ENCODE data around the gene SAMD8.
A peak's percentile ranks its signal among the peaks of the same experiment; 100 is the strongest.
"Not testable (repeated sequence)": the region's sequence is repeated elsewhere in the genome, so short reads cannot be mapped to it uniquely, and the experiment has no call there.

Gene SAMD8

GRCh38 chr10:75197906-75198305, 86.5 kb downstream of the SAMD8 start:
- H3K4me1 ChIP-seq (ENCODE audit: control insufficient read depth, insufficient read depth, low read length), result peaks cover 10% of the 10 kb centered on the region
- no peaks in the 10 kb centered on the region for H3K36me3 ChIP-seq (ENCODE audit: control insufficient read depth in 2 of 2, insufficient read depth in 2 of 2, low read length in 2 of 2)
- no peak overlapping the region for H3K27ac ChIP-seq (ENCODE audit: low read length)
- H3K27me3 ChIP-seq (ENCODE audit: control insufficient read depth in 1 of 2, insufficient read depth in 2 of 2, low read length in 2 of 2), result no peaks in the 10 kb centered on the region
- H3K9ac ChIP-seq (ENCODE audit: low read length in 2 of 2), result no peak overlapping the region
- H3K4me3 ChIP-seq (ENCODE audit: low read length in 2 of 2), result no peak overlapping the region
- no peaks in the 10 kb centered on the region for H3K9me3 ChIP-seq (ENCODE audit: control insufficient read depth in 2 of 2, low read length in 2 of 2)

DNA sequence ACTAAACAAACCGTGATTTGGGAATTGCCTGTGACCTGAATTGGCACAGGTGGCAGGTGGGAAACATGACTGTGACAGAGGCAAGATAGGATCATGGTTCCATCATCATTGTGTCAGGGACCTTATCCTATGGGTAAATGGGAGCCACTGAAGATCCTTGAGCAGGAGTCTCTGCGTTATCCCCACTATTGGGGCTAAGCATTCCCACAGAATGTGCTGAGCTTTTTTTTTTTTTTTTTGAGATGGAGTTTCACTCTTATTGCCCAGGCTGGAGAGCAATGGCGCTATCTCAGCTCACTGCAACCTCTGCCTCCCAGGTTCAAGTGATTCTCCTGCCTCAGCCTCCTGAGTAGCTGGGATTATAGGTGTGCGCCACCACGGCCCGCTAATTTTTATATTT, 88.5 kb downstream of the SAMD8 start:
- H3K4me3 ChIP-seq (ENCODE audit: low read length in 2 of 2); H3K9ac ChIP-seq (ENCODE audit: low read length in 2 of 2); H3K27ac ChIP-seq (ENCODE audit: low read length); H3K27me3 ChIP-seq (ENCODE audit: control insufficient read depth in 1 of 2, insufficient read depth in 2 of 2, low read length in 2 of 2); H3K9me3 ChIP-seq (ENCODE audit: control insufficient read depth in 2 of 2, low read length in 2 of 2); H3K36me3 ChIP-seq (ENCODE audit: control insufficient read depth in 2 of 2, insufficient read depth in 2 of 2, low read length in 2 of 2): not testable (repeated sequence)
- peaks cover 18% of the 10 kb centered on the region for H3K4me1 ChIP-seq (ENCODE audit: control insufficient read depth, insufficient read depth, low read length)

- Histone ChIP-seq H3K36me3 (ENCODE audit: control insufficient read depth in 2 of 2, insufficient read depth in 2 of 2, low read length in 2 of 2) (no peaks in the 10 kb centered on the region), H3K9me3 (ENCODE audit: control insufficient read depth in 2 of 2, low read length in 2 of 2) (no peaks in the 10 kb centered on the region), H3K9ac (ENCODE audit: low read length in 2 of 2) (no peak overlapping the region), H3K27ac (ENCODE audit: low read length) (peak overlapping the region; percentile 86), H3K4me3 (ENCODE audit: low read length in 2 of 2) (no peak overlapping the region), H3K27me3 (ENCODE audit: control insufficient read depth in 1 of 2, insufficient read depth in 2 of 2, low read length in 2 of 2) (no peaks in the 10 kb centered on the region), H3K4me1 (ENCODE audit: control insufficient read depth, insufficient read depth, low read length) (peaks cover 18% of the 10 kb centered on the region)
These were observed 90.4 kb downstream of the SAMD8 start for GRCh38 chr10:75201793-75202307.

- H3K4me1 ChIP-seq (ENCODE audit: control insufficient read depth, insufficient read depth, low read length), result peaks cover 18% of the 10 kb centered on the region
- peak overlapping the region; percentile 34 to 40 for H3K4me3 ChIP-seq (ENCODE audit: low read length in 2 of 2)
- no peaks in the 10 kb centered on the region for H3K27me3 ChIP-seq (ENCODE audit: control insufficient read depth in 1 of 2, insufficient read depth in 2 of 2, low read length in 2 of 2)
- no peaks in the 10 kb centered on the region for H3K36me3 ChIP-seq (ENCODE audit: control insufficient read depth in 2 of 2, insufficient read depth in 2 of 2, low read length in 2 of 2)
- peak overlapping the region; percentile 86 for H3K27ac ChIP-seq (ENCODE audit: low read length)
- H3K9me3 ChIP-seq (ENCODE audit: control insufficient read depth in 2 of 2, low read length in 2 of 2), result no peaks in the 10 kb centered on the region
- peak overlapping the region; percentile 21 to 41 for H3K9ac ChIP-seq (ENCODE audit: low read length in 2 of 2)
These were observed 91.0 kb downstream of the SAMD8 start for GRCh38 chr10:75202321-75203045.

DNA sequence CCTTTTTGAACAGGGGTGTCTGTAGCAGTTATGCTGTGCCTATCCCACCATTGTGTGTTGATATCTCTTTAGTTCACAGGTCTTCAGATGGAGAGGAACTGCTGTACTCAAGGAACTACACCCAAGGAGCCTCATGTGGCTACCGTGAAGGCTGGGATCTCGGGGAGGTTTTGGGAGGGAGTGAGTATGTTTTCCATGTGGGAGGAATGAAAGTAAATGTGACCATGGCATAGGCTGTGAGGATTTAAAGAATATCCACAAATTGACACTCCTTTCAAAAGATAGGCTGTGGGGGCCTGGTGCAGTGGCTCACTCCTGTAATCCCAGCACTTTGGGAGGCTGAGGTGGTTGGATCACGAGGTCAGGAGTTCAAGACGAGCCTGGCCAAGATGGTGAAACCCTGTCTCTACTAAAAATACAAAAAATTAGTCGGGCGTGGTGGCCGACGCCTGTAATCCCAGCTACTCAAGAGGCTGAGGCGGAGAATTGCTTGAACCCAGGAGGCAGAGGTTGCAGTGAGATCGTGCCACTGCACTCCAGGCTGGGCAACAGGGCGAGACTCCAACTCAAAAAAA, 91.7 kb downstream of the SAMD8 start:
- H3K4me1 ChIP-seq (ENCODE audit: control insufficient read depth, insufficient read depth, low read length), result peaks cover 25% of the 10 kb centered on the region
- peak overlapping the region; percentile 86 for H3K27ac ChIP-seq (ENCODE audit: low read length)
- peak overlapping the region; percentile 34 to 40 for H3K4me3 ChIP-seq (ENCODE audit: low read length in 2 of 2)

DNA sequence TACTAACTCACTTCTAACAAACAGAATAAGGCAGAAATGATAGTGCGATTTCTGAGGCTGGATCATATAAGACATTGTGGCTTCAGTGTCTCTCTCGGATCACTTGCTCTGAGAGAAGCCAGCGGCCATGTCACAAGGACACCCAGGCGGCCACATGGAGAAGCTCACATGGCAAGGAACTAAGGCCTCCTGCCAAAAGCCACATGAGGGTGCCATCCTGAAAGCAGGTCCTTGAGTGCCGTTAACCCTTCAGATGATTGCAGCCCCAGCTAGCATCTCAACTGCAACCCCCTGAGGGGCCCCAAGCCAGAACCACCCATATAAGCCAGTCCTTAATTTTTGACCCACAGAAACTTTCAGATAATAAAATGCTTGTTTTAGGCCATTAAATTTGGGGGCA, 92.3 kb downstream of the SAMD8 start:
- Histone ChIP-seq H3K9me3 (ENCODE audit: control insufficient read depth in 2 of 2, low read length in 2 of 2) (no peaks in the 10 kb centered on the region), H3K27me3 (ENCODE audit: control insufficient read depth in 1 of 2, insufficient read depth in 2 of 2, low read length in 2 of 2) (no peaks in the 10 kb centered on the region), H3K36me3 (ENCODE audit: control insufficient read depth in 2 of 2, insufficient read depth in 2 of 2, low read length in 2 of 2) (no peaks in the 10 kb centered on the region), H3K4me3 (ENCODE audit: low read length in 2 of 2) (no peak overlapping the region), H3K4me1 (ENCODE audit: control insufficient read depth, insufficient read depth, low read length) (peaks cover 27% of the 10 kb centered on the region), H3K27ac (ENCODE audit: low read length) (no peak overlapping the region), H3K9ac (ENCODE audit: low read length in 2 of 2) (no peak overlapping the region)

More for the DNA sequence above, 91.7 kb downstream of the SAMD8 start:
- H3K9me3 ChIP-seq (ENCODE audit: control insufficient read depth in 2 of 2, low read length in 2 of 2); H3K27me3 ChIP-seq (ENCODE audit: control insufficient read depth in 1 of 2, insufficient read depth in 2 of 2, low read length in 2 of 2); H3K36me3 ChIP-seq (ENCODE audit: control insufficient read depth in 2 of 2, insufficient read depth in 2 of 2, low read length in 2 of 2): not testable (repeated sequence)
- H3K9ac ChIP-seq (ENCODE audit: low read length in 2 of 2), result peak overlapping the region; percentile 41 to 43

- no peak overlapping the region for H3K27ac ChIP-seq (ENCODE audit: low read length)
- H3K4me3 ChIP-seq (ENCODE audit: low read length in 2 of 2), result no peak overlapping the region
- no peaks in the 10 kb centered on the region for H3K27me3 ChIP-seq (ENCODE audit: control insufficient read depth in 1 of 2, insufficient read depth in 2 of 2, low read length in 2 of 2)
- H3K9ac ChIP-seq (ENCODE audit: low read length in 2 of 2), result no peak overlapping the region
- no peaks in the 10 kb centered on the region for H3K36me3 ChIP-seq (ENCODE audit: control insufficient read depth in 2 of 2, insufficient read depth in 2 of 2, low read length in 2 of 2)
- H3K4me1 ChIP-seq (ENCODE audit: control insufficient read depth, insufficient read depth, low read length), result peaks cover 35% of the 10 kb centered on the region
- H3K9me3 ChIP-seq (ENCODE audit: control insufficient read depth in 2 of 2, low read length in 2 of 2), result no peaks in the 10 kb centered on the region
These were observed 94.5 kb downstream of the SAMD8 start for GRCh38 chr10:75205908-75206307.

- H3K4me3 ChIP-seq (ENCODE audit: low read length in 2 of 2), result not testable (repeated sequence)
These were observed 95.2 kb downstream of the SAMD8 start for GRCh38 chr10:75206638-75207037.

GRCh38 chr10:75207079-75207856, 95.8 kb downstream of the SAMD8 start:
- Histone ChIP-seq H3K9ac (ENCODE audit: low read length in 2 of 2) (no peak overlapping the region), H3K27ac (ENCODE audit: low read length) (no peak overlapping the region), H3K27me3 (ENCODE audit: control insufficient read depth in 1 of 2, insufficient read depth in 2 of 2, low read length in 2 of 2) (no peaks in the 10 kb centered on the region), H3K36me3 (ENCODE audit: control insufficient read depth in 2 of 2, insufficient read depth in 2 of 2, low read length in 2 of 2) (peaks cover 0 to 3% of the 10 kb centered on the region in 2 donors), H3K9me3 (ENCODE audit: control insufficient read depth in 2 of 2, low read length in 2 of 2) (no peaks in the 10 kb centered on the region), H3K4me1 (ENCODE audit: control insufficient read depth, insufficient read depth, low read length) (peaks cover 41% of the 10 kb centered on the region), H3K4me3 (ENCODE audit: low read length in 2 of 2) (no peak overlapping the region)

More at GRCh38 chr10:75206638-75207037, 95.2 kb downstream of the SAMD8 start:
- H3K36me3 ChIP-seq (ENCODE audit: control insufficient read depth in 2 of 2, insufficient read depth in 2 of 2, low read length in 2 of 2); H3K27ac ChIP-seq (ENCODE audit: low read length); H3K9ac ChIP-seq (ENCODE audit: low read length in 2 of 2); H3K27me3 ChIP-seq (ENCODE audit: control insufficient read depth in 1 of 2, insufficient read depth in 2 of 2, low read length in 2 of 2); H3K9me3 ChIP-seq (ENCODE audit: control insufficient read depth in 2 of 2, low read length in 2 of 2): not testable (repeated sequence)
- H3K4me1 ChIP-seq (ENCODE audit: control insufficient read depth, insufficient read depth, low read length), result peaks cover 39% of the 10 kb centered on the region

- no peak overlapping the region for H3K9ac ChIP-seq (ENCODE audit: low read length in 2 of 2)
- no peaks in the 10 kb centered on the region for H3K27me3 ChIP-seq (ENCODE audit: control insufficient read depth in 1 of 2, insufficient read depth in 2 of 2, low read length in 2 of 2)
- H3K4me3 ChIP-seq (ENCODE audit: low read length in 2 of 2), result no peak overlapping the region
- H3K4me1 ChIP-seq (ENCODE audit: control insufficient read depth, insufficient read depth, low read length), result peaks cover 41% of the 10 kb centered on the region
- H3K36me3 ChIP-seq (ENCODE audit: control insufficient read depth in 2 of 2, insufficient read depth in 2 of 2, low read length in 2 of 2), result peaks cover 0 to 6% of the 10 kb centered on the region in 2 donors
- peak overlapping the region; percentile 58 for H3K27ac ChIP-seq (ENCODE audit: low read length)
- no peaks in the 10 kb centered on the region for H3K9me3 ChIP-seq (ENCODE audit: control insufficient read depth in 2 of 2, low read length in 2 of 2)
These were observed 96.3 kb downstream of the SAMD8 start for GRCh38 chr10:75207857-75208144.
